Kidney tubule cell (primary cell): ENCODE data around the gene TTC28.
"Not testable (repeated sequence)": the region's sequence is repeated elsewhere in the genome, so short reads cannot be mapped to it uniquely, and the experiment has no call there.

Experiments used
- DNase-seq: peaks from one replicate; pipeline ENCODE4 v3.0.0-alpha.2; 2018; ENCODE audit warnings: low spot score

The TTC28 gene

GRCh38 chr22:28229566-28230485 is 449.8 kb downstream of the TTC28 start:
- DNase-seq: peak; percentile 41

GRCh38 chr22:28223826-28224225 is 455.8 kb downstream of the TTC28 start:
- DNase-seq: no peak

- DNase-seq: no peak
These were observed 456.5 kb downstream of the TTC28 start for GRCh38 chr22:28222976-28223745.

DNA sequence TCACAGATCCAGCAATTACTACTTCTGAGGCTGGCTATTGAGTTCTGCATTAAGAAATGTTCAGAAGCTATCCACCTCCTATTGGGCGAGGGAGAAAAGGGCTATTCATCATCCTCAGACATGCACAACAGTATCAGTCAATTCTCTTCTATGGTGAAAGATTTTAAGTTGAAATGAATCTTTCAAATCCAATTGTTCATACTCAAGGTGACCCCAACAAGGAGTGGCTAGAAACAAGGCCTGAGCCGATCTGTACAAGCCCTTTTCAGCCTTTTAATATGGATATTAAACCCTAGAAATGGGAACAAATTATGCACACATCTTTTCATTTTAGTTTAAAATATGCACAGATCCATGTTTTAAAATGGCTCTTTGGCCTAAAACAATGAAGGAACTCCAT is 457.1 kb downstream of the TTC28 start:
- no peak for DNase-seq

DNA sequence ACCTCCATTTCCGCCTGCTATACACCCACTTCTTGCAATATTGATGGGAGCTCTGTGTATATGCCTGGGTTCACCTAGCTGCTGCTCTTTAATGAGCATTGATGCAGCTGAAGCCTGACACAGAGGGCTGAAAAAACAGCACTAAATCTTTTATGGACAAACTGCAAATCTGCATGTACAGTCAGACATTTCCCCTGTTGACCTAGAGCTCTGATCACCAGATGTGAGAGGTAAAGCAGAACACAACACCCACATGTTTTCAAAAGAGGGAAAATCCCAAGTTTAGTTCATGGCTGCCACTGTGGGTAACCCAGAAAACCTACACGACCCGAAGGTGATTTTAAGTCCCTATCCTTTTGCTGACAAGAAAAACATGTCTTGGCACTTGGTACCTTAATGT is 457.6 kb downstream of the TTC28 start:
- DNase-seq: no peak

DNA sequence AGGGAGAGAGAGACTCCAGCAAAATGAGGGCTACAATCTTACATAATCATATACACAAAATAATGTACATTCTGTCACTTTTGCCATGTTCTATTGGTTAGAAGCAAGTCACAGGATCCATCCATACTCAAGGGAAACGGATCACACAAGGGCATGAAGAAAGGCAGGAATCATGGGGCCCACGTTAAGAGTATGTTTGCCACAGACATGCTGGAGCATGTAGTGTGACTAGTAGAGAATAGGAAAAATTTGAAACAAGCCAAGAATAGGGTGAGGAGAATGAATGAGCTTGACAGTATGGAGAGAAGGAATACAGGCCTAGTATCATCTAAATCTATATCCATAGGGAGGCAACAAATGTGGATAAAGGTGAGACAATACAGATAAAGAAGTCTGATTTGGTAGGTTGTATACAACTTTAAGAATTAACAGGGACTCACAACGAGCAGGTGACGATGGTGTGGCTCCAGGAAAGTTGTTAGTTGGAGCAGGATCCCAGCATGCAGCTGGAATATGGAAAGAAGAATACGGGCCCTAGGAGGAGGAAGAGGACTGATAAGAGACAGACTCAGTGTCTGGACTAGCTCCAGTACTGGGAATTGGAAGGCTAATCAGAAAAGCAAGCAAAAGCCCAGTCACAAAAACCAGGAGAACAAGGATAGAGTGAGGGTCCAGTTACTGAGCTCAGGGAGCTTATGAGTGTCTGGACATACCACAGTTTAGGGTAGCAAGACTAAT is 458.8 kb downstream of the TTC28 start:
- DNase-seq: no peak

DNA sequence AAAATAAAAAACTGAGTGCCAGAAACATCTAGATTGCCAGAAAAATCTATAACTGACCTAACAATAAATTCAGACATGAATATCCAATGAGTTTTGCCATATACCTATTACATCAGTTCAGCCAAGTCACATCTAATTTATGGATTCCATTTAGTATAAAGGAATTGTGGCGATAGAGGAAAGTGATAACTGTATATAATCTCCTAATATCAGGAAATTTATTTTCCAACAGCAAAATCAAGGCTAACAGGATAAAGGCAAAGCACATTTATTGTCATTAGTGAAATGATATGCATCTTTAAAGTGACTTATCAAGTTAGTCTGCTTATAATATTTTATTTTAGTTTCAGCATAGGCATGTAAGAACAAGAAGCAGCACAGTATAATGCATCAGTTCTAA is 462.4 kb downstream of the TTC28 start:
- no peak for DNase-seq

GRCh38 chr22:28214750-28215149 is 464.9 kb downstream of the TTC28 start:
- DNase-seq: not testable (repeated sequence)

GRCh38 chr22:28209457-28209856 is 470.2 kb downstream of the TTC28 start:
- not testable (repeated sequence) for DNase-seq

DNA sequence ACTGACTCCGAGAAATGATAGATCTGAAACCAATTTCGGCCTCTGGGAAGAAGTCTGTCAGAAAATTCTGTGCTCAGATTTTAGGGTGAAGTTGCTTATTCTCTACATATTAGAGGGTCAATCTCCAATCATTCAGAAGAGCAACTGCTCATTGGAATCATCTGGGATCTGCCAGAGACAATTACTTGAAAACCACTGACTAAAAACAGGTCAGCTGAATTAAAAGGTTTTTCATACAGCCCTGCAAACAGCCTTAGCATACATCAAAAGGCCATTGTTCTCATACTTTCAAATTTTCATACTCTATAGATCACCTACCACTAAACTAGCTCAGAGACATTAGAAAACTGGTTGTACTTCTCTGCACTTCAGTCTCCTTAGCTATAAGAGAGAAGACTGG is 470.9 kb downstream of the TTC28 start:
- no peak for DNase-seq

DNA sequence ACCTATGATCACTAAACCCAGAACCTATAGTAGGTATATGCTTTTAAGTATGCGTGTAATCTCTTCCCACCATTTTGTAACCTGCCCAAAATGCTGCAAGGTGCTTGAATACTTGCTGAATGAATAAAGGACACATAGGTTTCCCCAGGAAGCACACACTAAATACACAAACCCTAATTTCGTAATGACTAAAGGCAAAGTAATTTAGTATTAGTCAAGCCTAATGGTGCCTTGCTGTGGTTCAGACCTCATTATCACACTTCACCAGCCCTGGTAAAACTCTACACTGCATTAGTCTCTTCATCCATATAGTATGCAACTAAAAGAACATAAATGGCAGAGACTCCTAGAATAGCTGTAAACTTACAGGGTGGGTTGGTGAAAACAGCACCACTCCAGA is 471.6 kb downstream of the TTC28 start:
- peak; percentile 68 for DNase-seq

GRCh38 chr22:28207281-28208030 is 472.2 kb downstream of the TTC28 start:
- DNase-seq: peak; percentile 44

DNA sequence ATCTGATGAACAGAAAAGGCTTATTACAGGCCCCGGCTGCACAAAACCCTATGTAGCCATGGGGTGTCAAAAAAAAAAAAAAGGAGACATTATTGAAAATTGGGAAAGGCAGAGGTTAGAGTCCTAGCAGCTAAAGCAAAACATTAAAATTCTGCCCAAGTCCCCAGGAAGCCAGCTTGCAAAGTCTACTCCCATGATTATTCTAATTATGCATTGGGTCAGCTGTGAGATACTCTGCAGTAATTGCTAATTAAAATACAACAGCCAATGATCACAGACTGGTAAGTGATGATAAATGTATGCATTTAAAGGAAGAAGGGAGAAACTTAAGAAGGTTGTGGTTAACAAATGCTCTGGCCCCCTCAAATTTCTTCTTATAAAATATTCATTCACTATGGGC is 473.7 kb downstream of the TTC28 start:
- DNase-seq: no peak

DNA sequence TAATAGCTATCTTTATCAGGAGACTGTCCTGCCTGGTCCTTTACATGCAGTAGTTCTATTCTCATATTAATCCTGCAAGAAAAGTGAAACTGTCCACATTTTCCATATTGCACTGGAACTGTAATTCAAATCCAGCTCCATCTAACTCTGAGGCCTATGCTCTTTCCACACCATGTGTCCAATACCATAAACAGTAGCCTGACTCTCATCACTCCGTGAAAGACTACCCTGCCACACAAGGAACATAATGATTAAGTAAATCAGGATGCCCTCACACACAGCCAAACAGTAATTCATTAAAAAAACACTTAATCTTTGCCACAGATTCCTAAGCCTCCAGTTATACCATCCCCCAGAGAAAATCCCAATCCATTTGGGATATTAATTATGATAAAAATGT is 475.3 kb downstream of the TTC28 start:
- no peak for DNase-seq

- DNase-seq: no peak
These were observed 476.4 kb downstream of the TTC28 start for GRCh38 chr22:28203286-28203685.

DNA sequence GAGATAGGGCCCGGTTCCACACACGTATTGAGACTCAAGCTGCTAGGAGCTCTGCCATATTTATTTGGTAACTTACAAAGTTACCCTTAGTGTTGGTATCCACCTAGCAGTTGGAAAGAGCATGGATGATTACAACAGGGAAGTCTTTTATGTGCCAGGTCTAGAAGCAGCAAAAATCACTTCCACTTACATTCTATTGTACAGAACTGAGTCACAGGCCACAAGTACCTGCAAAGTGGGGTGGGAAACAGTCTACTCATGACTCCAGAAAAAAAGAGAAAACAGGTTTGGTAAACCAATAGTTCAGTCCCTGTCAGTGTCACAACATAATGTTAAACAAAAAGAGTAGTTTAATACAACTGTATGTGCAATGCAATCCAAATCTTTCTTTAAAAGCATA is 480.9 kb downstream of the TTC28 start:
- DNase-seq: peak; percentile 11

DNA sequence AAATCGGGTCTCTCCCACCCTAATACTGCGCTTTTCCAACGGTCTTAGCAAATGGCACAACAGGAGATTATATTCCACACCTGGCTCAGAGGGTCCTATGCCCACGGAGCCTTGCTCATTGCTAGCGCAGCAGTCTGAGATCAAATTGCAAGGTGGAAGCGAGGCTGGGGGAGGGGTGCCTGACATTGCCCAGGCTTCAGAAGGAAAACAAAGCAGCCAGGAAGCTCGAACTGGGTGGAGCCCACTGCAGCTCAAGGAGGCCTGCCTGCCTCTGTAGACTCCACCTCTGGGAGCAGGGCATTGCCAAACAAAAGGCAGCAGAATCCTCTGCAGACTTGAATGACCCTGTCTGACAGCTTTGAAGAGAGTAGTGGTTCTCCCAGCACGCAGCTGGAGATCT is 488.1 kb downstream of the TTC28 start:
- not testable (repeated sequence) for DNase-seq

- DNase-seq: no peak
These were observed 491.3 kb downstream of the TTC28 start for GRCh38 chr22:28188178-28188879.

GRCh38 chr22:28187612-28188011 is 492.0 kb downstream of the TTC28 start:
- DNase-seq: no peak

DNA sequence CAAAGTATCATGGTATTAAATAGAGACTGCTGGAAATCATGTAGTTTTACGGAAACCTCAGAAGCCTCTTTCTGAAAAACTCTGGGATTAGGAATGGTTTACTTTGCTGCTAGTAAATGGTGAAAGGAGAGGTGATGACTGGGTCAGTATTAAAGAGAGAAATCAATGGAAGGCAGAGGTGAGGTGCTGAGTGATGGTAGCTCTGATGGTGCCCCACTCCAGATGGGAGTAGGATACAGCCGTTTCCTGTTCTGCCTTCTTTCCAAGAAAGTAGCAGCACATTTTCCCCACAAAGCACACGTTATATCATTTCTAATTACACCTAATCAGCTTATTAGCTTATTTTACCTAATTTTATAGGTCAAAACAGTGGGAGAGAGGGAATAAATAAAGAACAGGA is 493.0 kb downstream of the TTC28 start:
- no peak for DNase-seq

DNA sequence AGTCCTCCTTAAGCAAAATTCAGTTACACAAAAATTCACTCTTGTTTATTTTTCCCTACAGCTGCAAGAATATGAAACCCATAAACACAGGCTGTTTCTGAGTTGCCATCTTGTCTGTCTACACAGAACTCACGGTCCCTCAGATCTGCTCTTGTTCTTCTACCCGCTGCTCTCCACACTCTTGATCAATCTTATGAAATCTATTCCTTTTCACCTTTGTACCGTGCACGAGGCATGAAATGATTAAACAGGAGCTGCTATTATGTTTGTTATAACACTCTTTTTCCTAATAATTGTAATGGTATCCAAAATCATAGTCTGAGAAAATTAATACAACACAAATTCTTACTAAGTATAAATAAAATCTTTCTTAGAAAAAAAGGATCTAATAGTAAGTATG is 494.5 kb downstream of the TTC28 start:
- no peak for DNase-seq
